ENCODE data around the gene RPL27A.

Gene RPL27A

GRCh38 chr11:8720868-8721608, 38.4 kb downstream of the RPL27A start:
- DNase-seq (ENCODE audit: low read depth in 2 of 2), result no peak

- DNase-seq (ENCODE audit: low read depth in 2 of 2), result no peak
Observed at GRCh38 chr11:8721609-8722500, 39.3 kb downstream of the RPL27A start.

GRCh38 chr11:8722809-8723208, 40.2 kb downstream of the RPL27A start:
- DNase-seq (ENCODE audit: low read depth in 2 of 2), result no peak

- no peak for DNase-seq (ENCODE audit: low read depth in 2 of 2)
Observed at GRCh38 chr11:8723711-8724110, 41.1 kb downstream of the RPL27A start.

GRCh38 chr11:8724682-8725081, 42.1 kb downstream of the RPL27A start:
- DNase-seq (ENCODE audit: low read depth in 2 of 2), result no peak

GRCh38 chr11:8726395-8726794, 43.8 kb downstream of the RPL27A start:
- no peak for DNase-seq (ENCODE audit: low read depth in 2 of 2)

GRCh38 chr11:8728563-8728962, 46.0 kb downstream of the RPL27A start:
- DNase-seq (ENCODE audit: low read depth in 2 of 2), result no peak

GRCh38 chr11:8729067-8729466, 46.5 kb downstream of the RPL27A start:
- DNase-seq (ENCODE audit: low read depth in 2 of 2), result no peak

GRCh38 chr11:8729837-8730696, 47.5 kb downstream of the RPL27A start:
- no peak for DNase-seq (ENCODE audit: low read depth in 2 of 2)

- DNase-seq (ENCODE audit: low read depth in 2 of 2), result no peak
Observed at GRCh38 chr11:8730697-8731020, 48.1 kb downstream of the RPL27A start.

GRCh38 chr11:8731647-8732323, 49.2 kb downstream of the RPL27A start:
- DNase-seq (ENCODE audit: low read depth in 2 of 2), result no peak

- no peak for DNase-seq (ENCODE audit: low read depth in 2 of 2)
Observed at GRCh38 chr11:8732324-8732670, 49.7 kb downstream of the RPL27A start.

- DNase-seq (ENCODE audit: low read depth in 2 of 2), result no peak
Observed at GRCh38 chr11:8732748-8733241, 50.2 kb downstream of the RPL27A start.

- no peak for DNase-seq (ENCODE audit: low read depth in 2 of 2)
Observed at GRCh38 chr11:8733852-8734251, 51.3 kb downstream of the RPL27A start.

GRCh38 chr11:8735094-8735493, 52.5 kb downstream of the RPL27A start:
- DNase-seq (ENCODE audit: low read depth in 2 of 2), result no peak

GRCh38 chr11:8739309-8739793, 56.8 kb downstream of the RPL27A start:
- DNase-seq (ENCODE audit: low read depth in 2 of 2), result no peak

Measured in stimulated activated CD8-positive, alpha-beta memory T cell treated with anti-CD3 and anti-CD28 coated beads, Interleukin-2, amount 100 ng/mL, for 48 hours (primary cell).